Fibroblast of mammary gland (primary cell): Measurements from ENCODE around the gene TSPAN12.

ENCODE experiments used
- DNase-seq: peaks from one replicate; pipeline ENCODE4 v3.0.0-alpha.2; 2010; ENCODE audit warnings: low read depth
- H3K4me3 ChIP-seq: 2 replicates; pipeline ENCODE4 v1.5.1; 2011; ENCODE audit warnings: low read depth, mild to moderate bottlenecking, low read length, moderate library complexity; ENCODE audit not compliant: control insufficient read depth
- CTCF ChIP-seq: conservative IDR thresholded peaks from 2 replicates; pipeline ENCODE4 v1.5.1; 2011; ENCODE audit warnings: low read depth, low read length, inconsistent platforms; ENCODE audit not compliant: control insufficient read depth, insufficient read depth

Gene TSPAN12

GRCh38 chr7:120809260-120809659 lies 48.7 kb downstream of the TSPAN12 start:
- no peak overlapping the region for H3K4me3 ChIP-seq
- no peak for TF ChIP-seq CTCF
- no peak for DNase-seq

- H3K4me3 ChIP-seq: no peak overlapping the region
- no peak for DNase-seq
- no peak for TF ChIP-seq CTCF
Observed at GRCh38 chr7:120807390-120807789, 50.6 kb downstream of the TSPAN12 start.

- TF ChIP-seq CTCF: no peak
- no peak overlapping the region for H3K4me3 ChIP-seq
- peak; percentile 45 for DNase-seq
Observed at GRCh38 chr7:120806669-120807068, 51.3 kb downstream of the TSPAN12 start.

- H3K4me3 ChIP-seq: no peak overlapping the region
- peak; percentile 67 for DNase-seq
- peak; percentile 89 for TF ChIP-seq CTCF
Observed at GRCh38 chr7:120805636-120806388, 52.1 kb downstream of the TSPAN12 start.

- no peak for DNase-seq
- no peak overlapping the region for H3K4me3 ChIP-seq
- TF ChIP-seq CTCF: no peak
Observed at GRCh38 chr7:120802751-120803150, 55.2 kb downstream of the TSPAN12 start.

- H3K4me3 ChIP-seq: no peak overlapping the region
- no peak for DNase-seq
- TF ChIP-seq CTCF: no peak
Observed at GRCh38 chr7:120799813-120800475, 58.0 kb downstream of the TSPAN12 start.
